Prostate gland (tissue), 2 donors: Measurements from ENCODE around the gene NCOR1.

Experiments used
- POLR2A ChIP-seq: fragments of 450-650 bp; IDR thresholded peaks from one replicate; pipeline ENCODE4 v1.6.1; 2016; ENCODE audit warnings: antibody characterized with exemption, mild to moderate bottlenecking
- TF ChIP-seq, protein P1 (sequence below), 4 experiments: fragments of 200-600 bp in 2 of 4; fragments of 450-650 bp in 2 of 4; sonication (generic) in 2 of 4; IDR thresholded peaks; 1 replicate in 3 of 4; 2 replicates in 1 of 4; pipeline ENCODE4 v1.5.1; 2016 to 2019; ENCODE audit warnings: antibody characterized with exemption in 4 of 4, mild to moderate bottlenecking in 2 of 4, moderate library complexity in 2 of 4

DNA sequence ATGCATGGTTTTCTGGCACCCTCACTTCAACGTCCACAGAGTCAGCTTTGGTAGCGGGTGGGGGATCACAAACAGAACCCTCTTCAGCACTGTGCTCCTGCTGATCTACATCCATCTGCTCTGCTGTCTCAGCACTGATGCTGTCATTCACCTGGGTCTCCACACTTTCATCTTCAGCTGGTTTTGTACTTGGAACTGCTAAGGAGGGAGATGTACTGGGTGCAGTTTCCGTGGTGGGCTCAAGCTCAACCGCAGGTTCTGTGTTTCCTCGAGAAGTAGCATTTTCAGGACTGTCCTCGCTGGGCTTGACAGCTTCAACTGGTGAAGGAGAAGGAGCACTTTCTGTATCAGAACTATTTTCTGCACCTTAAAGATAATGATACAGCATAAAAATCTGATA lies 113.9 kb downstream of the NCOR1 start:
- TF ChIP-seq, protein P1, sequence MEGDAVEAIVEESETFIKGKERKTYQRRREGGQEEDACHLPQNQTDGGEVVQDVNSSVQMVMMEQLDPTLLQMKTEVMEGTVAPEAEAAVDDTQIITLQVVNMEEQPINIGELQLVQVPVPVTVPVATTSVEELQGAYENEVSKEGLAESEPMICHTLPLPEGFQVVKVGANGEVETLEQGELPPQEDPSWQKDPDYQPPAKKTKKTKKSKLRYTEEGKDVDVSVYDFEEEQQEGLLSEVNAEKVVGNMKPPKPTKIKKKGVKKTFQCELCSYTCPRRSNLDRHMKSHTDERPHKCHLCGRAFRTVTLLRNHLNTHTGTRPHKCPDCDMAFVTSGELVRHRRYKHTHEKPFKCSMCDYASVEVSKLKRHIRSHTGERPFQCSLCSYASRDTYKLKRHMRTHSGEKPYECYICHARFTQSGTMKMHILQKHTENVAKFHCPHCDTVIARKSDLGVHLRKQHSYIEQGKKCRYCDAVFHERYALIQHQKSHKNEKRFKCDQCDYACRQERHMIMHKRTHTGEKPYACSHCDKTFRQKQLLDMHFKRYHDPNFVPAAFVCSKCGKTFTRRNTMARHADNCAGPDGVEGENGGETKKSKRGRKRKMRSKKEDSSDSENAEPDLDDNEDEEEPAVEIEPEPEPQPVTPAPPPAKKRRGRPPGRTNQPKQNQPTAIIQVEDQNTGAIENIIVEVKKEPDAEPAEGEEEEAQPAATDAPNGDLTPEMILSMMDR (IDR thresholded peaks at IDR 0.05) = no peak
- TF ChIP-seq POLR2A = no peak
